Measurements from ENCODE around the gene PSMA7.

Gene PSMA7

DNA sequence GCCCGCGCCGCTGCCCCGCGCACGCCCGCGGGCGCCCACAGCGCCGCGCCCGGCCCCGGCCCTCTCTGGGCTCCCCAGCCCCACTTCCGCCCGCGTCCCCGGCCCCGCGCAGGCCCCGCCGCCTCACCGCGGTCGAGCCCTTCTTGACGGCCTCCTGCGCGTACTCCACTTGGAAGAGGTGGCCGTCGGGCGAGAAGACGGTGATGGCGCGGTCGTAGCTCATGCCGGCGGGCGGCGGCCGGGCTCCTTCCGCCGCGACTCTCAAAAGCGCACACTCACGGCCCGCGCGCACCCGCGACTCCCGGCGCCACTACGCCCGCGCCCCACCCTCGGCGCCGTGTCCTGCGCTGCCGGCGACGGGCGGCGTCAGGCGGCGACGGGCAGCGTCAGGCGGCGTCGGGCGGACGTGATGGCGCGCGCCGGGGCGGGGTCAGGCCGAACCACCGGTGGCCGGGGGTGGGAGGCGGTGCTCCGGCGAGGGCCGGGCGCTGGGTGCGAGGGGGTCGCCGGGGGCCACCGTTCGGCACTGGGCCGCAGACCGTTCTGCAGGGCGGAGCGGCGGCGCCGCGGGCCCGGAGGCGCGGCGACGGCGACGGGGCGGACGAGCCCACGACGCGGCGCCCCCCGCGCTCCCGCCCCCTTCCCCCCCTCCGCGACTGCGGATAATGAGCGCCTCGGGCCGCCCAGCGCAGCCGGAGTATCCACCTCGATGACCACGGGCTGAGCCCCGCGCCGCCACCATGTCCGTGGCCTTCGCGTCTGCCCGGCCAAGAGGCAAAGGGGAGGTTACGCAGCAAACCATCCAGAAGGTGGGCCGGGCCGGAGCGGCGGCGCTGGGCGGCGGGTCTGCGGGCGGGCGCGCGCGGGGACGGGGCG is at the start of gene PSMA7, which contains the start of gene SS18L1:
Gene PSMA7, minus strand, starts transcription at position 314 of the 876 bp plus-strand sequence. Its CDS starts 91 bp downstream, at position 223.
Gene SS18L1, plus strand, starts transcription at position 689 of the 876 bp plus-strand sequence. Its CDS starts 52 bp downstream, at position 741.
- DNase-seq = peak; percentile 86

DNA sequence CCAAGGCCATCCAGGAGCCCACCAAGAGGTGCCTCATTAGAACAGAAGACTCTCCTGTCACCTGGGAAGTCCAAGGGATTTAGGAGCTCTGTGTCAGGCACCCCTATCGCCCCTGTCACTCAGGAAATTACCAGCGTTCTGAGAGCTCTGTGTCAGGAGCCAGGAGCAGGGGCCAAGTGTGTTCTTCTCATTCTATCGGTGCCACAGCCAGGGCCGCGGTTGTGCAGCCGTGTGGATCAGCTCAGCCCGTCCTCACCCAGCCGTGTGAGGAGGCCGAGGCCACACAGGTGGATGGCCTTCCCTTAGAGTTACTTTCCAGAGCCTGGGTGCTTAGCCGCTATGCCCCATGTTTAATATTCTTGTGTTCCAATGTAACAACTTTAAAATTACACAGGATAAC is 49.4 kb upstream of the PSMA7 start:
- no peak for DNase-seq

GRCh38 chr20:62191781-62192559 is 48.8 kb upstream of the PSMA7 start:
- DNase-seq = no peak

DNA sequence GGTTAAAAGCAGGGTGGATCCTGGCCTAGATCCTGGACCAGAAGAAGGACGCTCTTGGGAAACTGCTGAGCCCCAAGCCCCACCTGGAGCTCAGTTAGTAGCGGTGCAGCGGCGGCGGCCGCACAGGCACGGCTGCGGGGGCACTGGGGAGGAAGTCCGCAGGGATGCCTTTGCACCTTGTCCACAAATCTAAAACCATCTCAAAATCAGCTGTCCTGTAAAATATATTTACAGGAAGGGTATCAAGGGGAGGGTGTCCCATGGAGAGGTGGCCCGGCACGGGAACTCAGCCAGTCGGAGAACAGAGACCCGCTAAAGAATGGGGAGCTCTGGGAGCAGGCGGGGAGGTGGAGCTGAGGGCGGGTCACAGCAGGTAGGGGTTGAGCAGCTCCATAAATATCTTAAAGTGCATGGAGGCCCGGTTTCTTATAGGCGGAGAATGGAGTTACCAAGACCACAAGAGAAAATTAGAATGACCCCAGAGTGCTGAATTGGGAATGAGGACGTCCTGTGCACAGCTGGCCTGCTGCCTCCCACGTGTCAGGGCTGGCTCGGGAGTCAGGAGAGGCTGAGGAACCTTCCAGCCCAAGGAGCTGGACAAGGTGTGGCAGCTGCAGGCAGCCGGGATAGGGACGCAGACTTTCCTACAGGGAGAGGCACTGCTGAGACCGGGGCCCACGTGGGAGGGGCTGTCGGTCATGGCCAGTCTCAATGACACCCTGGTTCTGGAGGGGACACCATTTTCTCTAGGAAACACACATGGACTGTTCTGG is 47.6 kb upstream of the PSMA7 start:
- DNase-seq = no peak

DNA sequence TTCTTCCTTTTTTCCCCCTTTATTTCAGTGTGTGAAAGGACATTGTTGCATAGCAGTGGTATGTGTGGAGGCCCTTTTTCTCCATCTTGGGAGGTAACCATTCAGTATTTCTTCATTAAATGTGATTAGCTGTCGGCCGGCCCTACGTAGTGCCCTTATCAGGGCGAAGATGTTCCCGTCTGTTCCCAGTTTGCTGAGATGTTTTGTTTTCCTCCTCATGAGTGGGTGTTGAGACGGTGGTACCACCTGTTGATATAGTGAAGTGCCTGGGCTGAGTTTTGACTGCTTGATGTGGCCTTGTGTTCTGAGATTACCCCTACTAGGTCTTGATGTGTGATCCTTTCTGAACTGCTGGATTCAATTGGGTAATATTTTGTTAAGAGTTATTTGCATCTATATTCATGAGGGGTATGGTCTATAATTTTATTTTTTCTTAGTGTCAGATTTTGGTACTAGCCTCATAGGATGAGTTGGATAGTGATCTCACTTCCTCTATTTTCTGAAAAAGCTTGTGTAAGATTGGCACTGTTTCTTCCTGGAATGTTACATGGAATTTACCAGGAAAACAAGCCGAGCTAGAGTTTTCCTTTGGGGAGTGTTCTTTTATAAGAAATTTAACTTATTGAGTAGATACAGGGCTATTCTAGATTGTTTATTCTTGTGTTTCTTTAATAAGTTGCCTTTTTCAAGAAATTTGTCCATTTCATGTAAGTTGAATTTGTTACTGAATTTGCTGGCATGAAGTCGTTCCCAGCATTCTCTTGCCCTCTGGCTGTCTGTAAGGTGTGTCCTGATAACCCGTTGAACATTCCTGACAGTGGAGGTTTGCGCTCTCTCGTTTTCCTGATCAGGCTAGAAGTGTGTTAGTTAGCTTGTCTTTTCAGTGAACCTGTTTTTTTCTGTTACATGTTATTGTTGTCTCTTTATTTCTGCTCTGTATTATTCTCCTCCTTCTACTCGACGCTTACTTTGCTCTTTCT is 44.0 kb upstream of the PSMA7 start:
- no peak for DNase-seq

DNA sequence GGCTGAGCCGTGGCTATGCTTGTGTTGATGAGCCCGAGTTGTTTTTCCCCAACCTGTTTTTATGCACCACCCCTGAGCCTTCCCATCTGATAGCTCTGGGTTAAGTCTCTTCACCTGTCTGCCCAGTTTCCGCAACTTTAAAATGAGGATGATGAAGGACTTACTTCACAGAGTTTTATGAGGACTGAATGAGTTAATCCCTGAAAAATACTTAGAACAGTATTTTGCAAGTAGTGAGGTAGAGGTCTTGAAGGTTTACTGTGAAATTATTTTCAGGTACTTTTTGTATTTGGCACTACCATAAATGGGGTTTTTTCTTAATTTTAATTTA is 42.9 kb upstream of the PSMA7 start:
- DNase-seq = no peak

DNA sequence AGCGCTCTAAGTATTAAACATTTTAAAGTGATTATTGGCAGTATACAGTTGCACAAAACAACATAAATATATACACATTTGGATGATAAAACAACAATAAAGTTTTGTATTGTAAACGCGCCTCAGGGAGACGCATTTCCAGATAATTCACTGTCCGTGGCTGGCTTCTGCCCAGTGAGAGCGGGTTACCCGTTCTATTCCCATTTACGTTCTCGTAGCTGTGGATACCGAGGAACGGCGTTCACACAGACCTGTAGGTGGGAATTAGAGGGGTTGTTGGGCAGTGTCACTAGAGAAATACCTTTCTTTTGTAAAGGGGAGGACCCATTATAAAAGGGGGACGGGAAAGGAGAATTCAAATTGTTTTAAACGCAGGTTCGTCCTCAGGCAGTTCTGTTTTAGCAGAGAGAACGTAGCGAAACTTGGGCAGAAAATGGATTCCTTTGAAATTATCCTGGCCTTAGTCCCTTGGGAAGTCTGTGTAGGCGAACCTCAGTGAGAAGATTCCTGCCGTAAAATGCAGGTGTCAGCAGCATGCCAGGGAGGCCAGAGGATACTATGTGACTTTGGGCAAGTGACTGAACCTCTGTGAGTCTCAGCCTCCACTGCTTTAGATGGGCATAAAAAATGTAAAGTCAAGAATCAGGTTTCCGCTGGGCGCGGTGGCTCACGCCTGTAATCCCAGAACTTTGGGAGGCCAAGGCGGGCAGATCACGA is 40.4 kb upstream of the PSMA7 start:
- no peak for DNase-seq

GRCh38 chr20:62182469-62183425 is 39.6 kb upstream of the PSMA7 start, which contains the start of gene MTG2:
MTG2 (plus strand) TSS chr20:62183028; CDS start chr20:62193421, 10,393 bp downstream.
- DNase-seq = peak; percentile 94

- DNase-seq = no peak
These were observed 38.6 kb upstream of the PSMA7 start for GRCh38 chr20:62181808-62182207.

- DNase-seq = no peak
These were observed 35.9 kb upstream of the PSMA7 start for GRCh38 chr20:62179162-62179504.

GRCh38 chr20:62178316-62179161 is 35.3 kb upstream of the PSMA7 start:
- DNase-seq = no peak

DNA sequence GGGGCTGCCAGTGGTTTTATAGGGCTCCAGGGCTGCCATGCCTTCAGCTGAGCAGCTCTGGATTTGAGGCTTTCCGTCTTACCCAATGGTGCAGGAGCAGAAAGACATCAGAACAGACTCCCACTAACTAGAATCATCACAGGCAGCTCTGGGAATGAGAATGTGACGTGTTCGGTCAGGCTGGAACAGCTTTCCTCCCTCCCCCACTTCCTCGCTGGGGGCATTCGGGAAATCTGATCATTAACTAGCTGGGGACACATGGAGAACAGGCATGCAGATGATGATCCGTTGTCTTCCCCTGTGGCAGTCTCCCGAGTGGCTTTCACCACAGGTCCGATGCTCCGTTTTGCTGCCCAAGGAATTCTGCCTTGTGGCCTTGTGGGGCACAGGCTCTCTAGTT is 34.1 kb upstream of the PSMA7 start:
- DNase-seq = no peak

DNA sequence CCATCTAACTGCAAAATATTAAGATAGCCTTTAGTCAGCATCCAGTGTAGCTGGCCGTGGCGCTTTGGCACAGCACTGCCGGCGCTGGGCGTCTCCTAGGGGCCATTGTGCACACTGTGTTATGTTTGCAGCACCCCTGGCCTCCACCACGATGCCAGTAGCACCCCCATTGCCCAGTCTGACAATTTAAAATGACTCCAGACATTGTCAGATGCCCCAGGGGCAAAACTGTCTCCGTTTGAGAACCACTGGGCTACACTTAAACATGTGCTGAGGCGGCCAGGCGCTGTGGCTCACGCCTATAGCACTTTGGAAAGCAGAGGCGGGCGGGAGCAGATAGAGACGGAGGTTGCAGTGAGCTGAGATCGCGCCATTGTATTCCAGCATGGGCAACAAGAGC is 33.7 kb upstream of the PSMA7 start:
- DNase-seq = no peak

DNA sequence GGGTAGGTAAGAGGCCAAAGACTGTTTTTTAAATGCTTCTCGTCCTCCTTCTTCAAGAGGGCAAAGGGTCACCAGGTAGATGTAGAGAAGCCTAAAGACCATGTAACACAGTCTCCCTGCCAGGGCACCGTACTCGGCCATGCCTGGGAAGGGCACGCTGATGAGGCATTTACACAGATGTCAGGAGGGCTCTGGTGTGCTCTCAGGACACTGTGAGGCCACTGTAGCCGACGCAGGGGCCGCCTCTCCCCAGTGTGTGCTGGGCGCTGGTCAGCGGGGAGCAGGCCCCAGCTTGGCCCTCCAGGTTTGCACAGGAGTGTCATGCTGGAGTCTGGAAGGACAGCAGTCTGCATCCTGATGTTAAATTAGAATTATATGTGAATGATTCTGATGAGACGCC is 32.5 kb upstream of the PSMA7 start:
- no peak for DNase-seq

GRCh38 chr20:62174870-62175624 is 31.9 kb upstream of the PSMA7 start:
- no peak for DNase-seq

- no peak for DNase-seq
These were observed 31.0 kb upstream of the PSMA7 start for GRCh38 chr20:62174021-62174804.

GRCh38 chr20:62172666-62173065 is 29.5 kb upstream of the PSMA7 start:
- DNase-seq = no peak

Measured in activated naive CD4-positive, alpha-beta T cell treated with Interleukin-2 at 50 U/mL for 16 hours (primary cell).